T-helper 2 cell treated with Interferon-gamma antibody and Interleukin-4, amounts not matched to agents 5 μg/mL and 100 μg/mL, for 36 hours (primary cell): ENCODE data around the gene RELT.
"Not testable (repeated sequence)": the region's sequence is repeated elsewhere in the genome, so short reads cannot be mapped to it uniquely, and the experiment has no call there.

Experiments
- DNase-seq: peaks from one replicate; pipeline ENCODE4 v3.0.0; 2021; ENCODE audit warnings: low spot score
- H3K27ac Mint-ChIP-seq: one replicate; pipeline ENCODE4 v1.8.0; 2021; ENCODE audit warnings: mild to moderate bottlenecking, mixed read lengths
- H3K27me3 Mint-ChIP-seq: one replicate; pipeline ENCODE4 v1.8.0; 2021; ENCODE audit warnings: low read depth, mixed read lengths
- H3K36me3 Mint-ChIP-seq: one replicate; pipeline ENCODE4 v1.8.0; 2021; ENCODE audit warnings: low read depth, mixed read lengths
- H3K4me1 Mint-ChIP-seq: one replicate; pipeline ENCODE4 v1.8.0; 2021; ENCODE audit warnings: low read depth, mixed read lengths
- H3K4me3 Mint-ChIP-seq: one replicate; pipeline ENCODE4 v1.8.0; 2022; ENCODE audit warnings: mild to moderate bottlenecking, moderate library complexity, mixed read lengths
- H3K9me3 Mint-ChIP-seq: one replicate; pipeline ENCODE4 v1.8.0; 2021; ENCODE audit warnings: mixed read lengths

Gene RELT

GRCh38 chr11:73423506-73423905 lies 47.3 kb downstream of the RELT start:
- Mint-ChIP-seq H3K36me3 (peaks cover 1% of the 10 kb centered on the region), H3K4me3 (no peak overlapping the region), H3K27ac (no peak overlapping the region), H3K27me3 (no peaks in the 10 kb centered on the region), H3K9me3 (no peaks in the 10 kb centered on the region), H3K4me1 (peaks cover 7% of the 10 kb centered on the region)
- DNase-seq: no peak

GRCh38 chr11:73425108-73425507 lies 48.9 kb downstream of the RELT start:
- Mint-ChIP-seq H3K4me3 (no peak overlapping the region), H3K27ac (no peak overlapping the region), H3K36me3 (peaks cover 2% of the 10 kb centered on the region), H3K9me3 (no peaks in the 10 kb centered on the region), H3K4me1 (peaks cover 11% of the 10 kb centered on the region), H3K27me3 (no peaks in the 10 kb centered on the region)
- DNase-seq: no peak

- Mint-ChIP-seq H3K27ac (no peak overlapping the region), H3K36me3 (peaks cover 2% of the 10 kb centered on the region), H3K9me3 (no peaks in the 10 kb centered on the region), H3K4me3 (no peak overlapping the region), H3K27me3 (no peaks in the 10 kb centered on the region), H3K4me1 (peaks cover 12% of the 10 kb centered on the region)
- DNase-seq: no peak
Measured at GRCh38 chr11:73426219-73426850, 50.1 kb downstream of the RELT start.

- H3K4me3 Mint-ChIP-seq: no peak overlapping the region
- H3K27ac Mint-ChIP-seq: peak overlapping the region; percentile 0
- DNase-seq: no peak
- H3K4me1 Mint-ChIP-seq: peaks cover 14% of the 10 kb centered on the region
- no peaks in the 10 kb centered on the region for H3K27me3 Mint-ChIP-seq
- H3K9me3 Mint-ChIP-seq: no peaks in the 10 kb centered on the region
- peaks cover 5% of the 10 kb centered on the region for H3K36me3 Mint-ChIP-seq
Measured at GRCh38 chr11:73428227-73428626, 52.0 kb downstream of the RELT start.

- H3K27me3 Mint-ChIP-seq: no peaks in the 10 kb centered on the region
- DNase-seq: no peak
- no peak overlapping the region for H3K4me3 Mint-ChIP-seq
- H3K27ac Mint-ChIP-seq: no peak overlapping the region
- peaks cover 14% of the 10 kb centered on the region for H3K4me1 Mint-ChIP-seq
- H3K9me3 Mint-ChIP-seq: no peaks in the 10 kb centered on the region
- H3K36me3 Mint-ChIP-seq: peaks cover 5% of the 10 kb centered on the region
Measured at GRCh38 chr11:73428699-73429098, 52.5 kb downstream of the RELT start.

- Mint-ChIP-seq H3K27ac (no peak overlapping the region), H3K4me3 (no peak overlapping the region), H3K36me3 (peaks cover 5% of the 10 kb centered on the region), H3K4me1 (peaks cover 14% of the 10 kb centered on the region), H3K27me3 (no peaks in the 10 kb centered on the region), H3K9me3 (no peaks in the 10 kb centered on the region)
- DNase-seq: no peak
Measured at GRCh38 chr11:73429121-73429750, 53.0 kb downstream of the RELT start.

- H3K4me1 Mint-ChIP-seq: peaks cover 14% of the 10 kb centered on the region
- no peak overlapping the region for H3K4me3 Mint-ChIP-seq
- no peak overlapping the region for H3K27ac Mint-ChIP-seq
- H3K9me3 Mint-ChIP-seq: no peaks in the 10 kb centered on the region
- peaks cover 5% of the 10 kb centered on the region for H3K36me3 Mint-ChIP-seq
- no peaks in the 10 kb centered on the region for H3K27me3 Mint-ChIP-seq
- no peak for DNase-seq
Measured at GRCh38 chr11:73430326-73430725, 54.1 kb downstream of the RELT start.

GRCh38 chr11:73431396-73431795 lies 55.2 kb downstream of the RELT start:
- H3K36me3 Mint-ChIP-seq: peaks cover 5% of the 10 kb centered on the region
- H3K4me3 Mint-ChIP-seq: no peak overlapping the region
- peak; percentile 26 for DNase-seq
- H3K9me3 Mint-ChIP-seq: no peaks in the 10 kb centered on the region
- H3K27ac Mint-ChIP-seq: no peak overlapping the region
- peaks cover 16% of the 10 kb centered on the region for H3K4me1 Mint-ChIP-seq
- peaks cover 2% of the 10 kb centered on the region for H3K27me3 Mint-ChIP-seq

- not testable (repeated sequence) for H3K27me3 Mint-ChIP-seq, H3K9me3 Mint-ChIP-seq, H3K4me3 Mint-ChIP-seq, DNase-seq, H3K36me3 Mint-ChIP-seq, H3K27ac Mint-ChIP-seq, H3K4me1 Mint-ChIP-seq
Measured at GRCh38 chr11:73436859-73437258, 60.7 kb downstream of the RELT start.

GRCh38 chr11:73439002-73439843 lies 63.0 kb downstream of the RELT start:
- no peaks in the 10 kb centered on the region for H3K36me3 Mint-ChIP-seq

GRCh38 chr11:73445980-73446379 lies 69.8 kb downstream of the RELT start:
- Mint-ChIP-seq H3K9me3 (no peaks in the 10 kb centered on the region), H3K36me3 (no peaks in the 10 kb centered on the region), H3K27me3 (no peaks in the 10 kb centered on the region), H3K4me1 (peaks cover 5% of the 10 kb centered on the region), H3K4me3 (no peak overlapping the region), H3K27ac (no peak overlapping the region)
- DNase-seq: no peak

More at GRCh38 chr11:73439002-73439843, 63.0 kb downstream of the RELT start:
- H3K27me3 Mint-ChIP-seq: peaks cover 2% of the 10 kb centered on the region
- DNase-seq: no peak
- H3K4me1 Mint-ChIP-seq: peaks cover 3% of the 10 kb centered on the region
- H3K9me3 Mint-ChIP-seq: no peaks in the 10 kb centered on the region
- H3K4me3 Mint-ChIP-seq: no peak overlapping the region
- no peak overlapping the region for H3K27ac Mint-ChIP-seq

- no peaks in the 10 kb centered on the region for H3K9me3 Mint-ChIP-seq
- no peak for DNase-seq
- H3K36me3 Mint-ChIP-seq: no peaks in the 10 kb centered on the region
- H3K4me1 Mint-ChIP-seq: peaks cover 5% of the 10 kb centered on the region
- no peaks in the 10 kb centered on the region for H3K27me3 Mint-ChIP-seq
- no peak overlapping the region for H3K27ac Mint-ChIP-seq
- no peak overlapping the region for H3K4me3 Mint-ChIP-seq
Measured at GRCh38 chr11:73446766-73447165, 70.6 kb downstream of the RELT start.
